Astrocyte (in vitro differentiated cells and primary cell): ENCODE results near the gene ATP5F1D. TPM values are rescaled to one million over a fixed set of nuclear protein-coding genes. Genes with fewer than 3 reads are reported as not detected.

Source experiments
- DNase-seq: peaks from one replicate; pipeline ENCODE4 v3.0.0-alpha.2; 2010; ENCODE audit warnings: low read depth
- FAIRE-seq: peaks from 2 replicates; lab custom pipeline; 2011; peaks lifted over from hg19 to GRCh38; lab: Jason Lieb, UNC
- H2AFZ ChIP-seq: 2 replicates; pipeline ENCODE4 v1.6.0; 2012; ENCODE audit warnings: low read depth, low read length, inconsistent platforms
- H3K27ac ChIP-seq: 2 replicates; pipeline ENCODE4 v1.5.1; 2011; ENCODE audit warnings: low read depth, low read length, inconsistent platforms
- H3K27me3 ChIP-seq: 2 replicates; pipeline ENCODE4 v1.6.0; 2011; ENCODE audit warnings: low read length, inconsistent platforms; ENCODE audit not compliant: insufficient read depth
- H3K36me3 ChIP-seq: 2 replicates; pipeline ENCODE4 v1.5.1; 2011; ENCODE audit warnings: low read length, inconsistent platforms; ENCODE audit not compliant: insufficient read depth
- H3K4me1 ChIP-seq: 2 replicates; pipeline ENCODE4 v1.5.1; 2011; ENCODE audit warnings: low read length, inconsistent platforms; ENCODE audit not compliant: insufficient read depth
- H3K4me2 ChIP-seq: 2 replicates; pipeline ENCODE4 v1.6.0; 2012; ENCODE audit warnings: low read length, inconsistent platforms
- H3K4me3 ChIP-seq: 2 replicates; pipeline ENCODE4 v1.5.1; 2011; ENCODE audit warnings: low read depth, mild to moderate bottlenecking, low read length, inconsistent platforms; ENCODE audit not compliant: insufficient read depth
- H3K79me2 ChIP-seq: 2 replicates; pipeline ENCODE4 v1.6.0; 2012; ENCODE audit warnings: mild to moderate bottlenecking, low read length, inconsistent platforms; ENCODE audit not compliant: insufficient read depth
- H3K9ac ChIP-seq: 2 replicates; pipeline ENCODE4 v1.6.0; 2012; ENCODE audit warnings: mild to moderate bottlenecking, low read length, inconsistent platforms
- H3K9me3 ChIP-seq: 2 replicates; pipeline ENCODE4 v1.5.1; 2012; ENCODE audit warnings: low read depth, mild to moderate bottlenecking, low read length, inconsistent platforms; ENCODE audit not compliant: insufficient read depth
- H4K20me1 ChIP-seq: 2 replicates; pipeline ENCODE4 v1.6.0; 2012; ENCODE audit warnings: low read length, inconsistent platforms; ENCODE audit not compliant: insufficient read depth
- H3K27ac Mint-ChIP-seq: one replicate; pipeline ENCODE4 v1.8.0; 2021; ENCODE audit warnings: mild to moderate bottlenecking, mixed read lengths; ENCODE audit not compliant: unreplicated experiment
- H3K27me3 Mint-ChIP-seq: one replicate; pipeline ENCODE4 v1.8.0; 2021; ENCODE audit warnings: low read depth, mixed read lengths; ENCODE audit not compliant: unreplicated experiment
- H3K36me3 Mint-ChIP-seq: one replicate; pipeline ENCODE4 v1.8.0; 2021; ENCODE audit warnings: low read depth, mixed read lengths; ENCODE audit not compliant: unreplicated experiment
- H3K4me1 Mint-ChIP-seq: one replicate; pipeline ENCODE4 v1.8.0; 2021; ENCODE audit warnings: low read depth, mixed read lengths; ENCODE audit not compliant: unreplicated experiment
- H3K4me3 Mint-ChIP-seq: one replicate; pipeline ENCODE4 v1.8.0; 2021; ENCODE audit warnings: mild to moderate bottlenecking, moderate library complexity, mixed read lengths; ENCODE audit not compliant: unreplicated experiment
- H3K9me3 Mint-ChIP-seq: one replicate; pipeline ENCODE4 v1.8.0; 2021; ENCODE audit warnings: mild to moderate bottlenecking, mixed read lengths; ENCODE audit not compliant: unreplicated experiment
- EZH2 ChIP-seq: IDR thresholded peaks from 2 replicates; pipeline ENCODE4 v1.6.1; 2012; ENCODE audit warnings: mild to moderate bottlenecking, low read length, inconsistent platforms; ENCODE audit not compliant: insufficient read depth
- total RNA-seq: library from RNA; stranded (reverse); gene quantifications from 2 replicates; pipeline ENCODE4 v1.2.1, GENCODE V29; 2021
- TF ChIP-seq, protein P1 (sequence below): IDR thresholded peaks from 2 replicates; pipeline ENCODE4 v1.5.1; 2011; ENCODE audit warnings: low read depth, mild to moderate bottlenecking, inconsistent platforms, low read length, moderate library complexity; ENCODE audit not compliant: insufficient read depth

The ATP5F1D gene
- total RNA-seq, 1 donor from 2014 or later, result 154 TPM

DNA sequence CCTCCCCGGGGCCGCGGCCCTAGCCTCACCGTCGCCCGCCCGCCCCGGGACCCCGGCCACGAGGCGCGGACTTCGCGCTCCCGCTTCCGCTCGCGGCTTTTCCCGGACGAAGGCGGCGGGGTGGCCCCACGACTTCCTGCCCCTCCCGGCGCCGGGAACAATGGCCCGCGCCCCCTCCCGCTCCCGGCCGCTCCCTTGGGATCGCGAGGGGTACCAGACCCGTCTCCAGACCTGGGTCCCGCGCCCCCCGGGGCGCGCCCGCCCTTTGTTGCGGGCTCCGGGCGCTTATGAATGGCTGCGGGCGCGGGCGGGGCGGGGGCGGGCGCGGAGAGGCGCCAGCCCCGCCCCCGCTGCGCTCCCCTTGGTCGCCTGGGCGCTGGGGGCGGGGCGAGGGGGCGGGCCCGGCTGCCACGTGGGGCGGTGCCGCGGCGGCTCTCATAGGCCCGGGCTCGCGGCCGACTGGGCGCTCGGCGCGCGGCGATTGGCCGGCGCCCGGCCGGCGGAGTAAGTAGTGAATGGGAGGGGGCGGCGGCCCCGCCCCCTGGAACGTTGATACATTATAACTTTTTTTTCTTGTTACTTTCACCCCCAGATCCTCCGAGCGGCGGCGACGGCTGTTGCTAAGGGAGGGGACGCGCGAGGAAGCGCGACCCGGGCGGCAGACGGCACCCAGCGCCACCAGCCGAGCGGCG lies 7.9 kb downstream of the ATP5F1D start:
- H3K36me3 ChIP-seq, result peaks cover 3% of the 10 kb centered on the region
- no peak for TF ChIP-seq EZH2
- H3K4me1 ChIP-seq, result peaks cover 31% of the 10 kb centered on the region
- H3K4me3 ChIP-seq, result peak overlapping the region; percentile 84
- H3K36me3 Mint-ChIP-seq, result peaks cover 2% of the 10 kb centered on the region
- H4K20me1 ChIP-seq, result peaks cover 32% of the 10 kb centered on the region
- H3K27ac ChIP-seq, result peak overlapping the region; percentile 95
- peak; percentile 84 for DNase-seq
- H3K9ac ChIP-seq, result peak overlapping the region; percentile 93
- no peak for FAIRE-seq
- no peak overlapping the region for H2AFZ ChIP-seq
- peak overlapping the region; percentile 80 for H3K4me3 Mint-ChIP-seq
- peaks cover 60% of the 10 kb centered on the region for H3K79me2 ChIP-seq
- H3K9me3 Mint-ChIP-seq, result no peaks in the 10 kb centered on the region
- peaks cover 3% of the 10 kb centered on the region for H3K4me1 Mint-ChIP-seq
- H3K9me3 ChIP-seq, result no peaks in the 10 kb centered on the region
- H3K27me3 Mint-ChIP-seq, result no peaks in the 10 kb centered on the region
- no peak overlapping the region for H3K27ac Mint-ChIP-seq
- no peaks in the 10 kb centered on the region for H3K27me3 ChIP-seq
- peak overlapping the region; percentile 100 for H3K4me2 ChIP-seq

DNA sequence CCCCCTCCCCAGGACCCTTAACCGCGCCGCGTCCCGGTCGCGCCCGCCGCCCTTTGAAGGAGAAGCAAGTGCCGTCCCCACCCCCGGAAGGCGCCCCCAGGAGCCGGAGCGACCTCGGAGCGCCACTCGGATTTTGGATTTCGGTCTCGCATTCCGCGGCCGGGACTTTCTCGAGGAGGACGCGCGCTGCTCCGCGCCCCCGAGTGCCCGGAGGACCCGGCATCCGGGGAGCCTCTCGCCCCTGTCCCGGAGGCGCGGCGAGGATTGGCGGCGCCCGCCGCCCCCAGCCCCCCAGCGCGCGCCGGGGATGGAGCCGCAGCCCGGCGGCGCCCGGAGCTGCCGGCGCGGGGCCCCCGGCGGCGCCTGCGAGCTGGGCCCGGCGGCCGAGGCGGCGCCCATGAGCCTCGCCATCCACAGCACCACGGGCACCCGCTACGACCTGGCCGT lies 8.5 kb downstream of the ATP5F1D start:
- Histone ChIP-seq H3K36me3 (peaks cover 9% of the 10 kb centered on the region), H3K9ac (peak overlapping the region; percentile 88), H3K4me1 (peaks cover 31% of the 10 kb centered on the region), H3K79me2 (peaks cover 64% of the 10 kb centered on the region), H3K27me3 (no peaks in the 10 kb centered on the region), H3K4me2 (peak overlapping the region; percentile 100), H3K9me3 (no peaks in the 10 kb centered on the region), H3K4me3 (peak overlapping the region; percentile 84), H2AFZ (no peak overlapping the region), H3K27ac (peak overlapping the region; percentile 85), H4K20me1 (peaks cover 32% of the 10 kb centered on the region)
- no peak for FAIRE-seq
- Mint-ChIP-seq H3K4me3 (peak overlapping the region; percentile 80), H3K27me3 (no peaks in the 10 kb centered on the region), H3K4me1 (peaks cover 5% of the 10 kb centered on the region), H3K9me3 (no peaks in the 10 kb centered on the region), H3K27ac (no peak overlapping the region), H3K36me3 (peaks cover 2% of the 10 kb centered on the region)
- TF ChIP-seq EZH2, result no peak
- TF ChIP-seq, protein P1, sequence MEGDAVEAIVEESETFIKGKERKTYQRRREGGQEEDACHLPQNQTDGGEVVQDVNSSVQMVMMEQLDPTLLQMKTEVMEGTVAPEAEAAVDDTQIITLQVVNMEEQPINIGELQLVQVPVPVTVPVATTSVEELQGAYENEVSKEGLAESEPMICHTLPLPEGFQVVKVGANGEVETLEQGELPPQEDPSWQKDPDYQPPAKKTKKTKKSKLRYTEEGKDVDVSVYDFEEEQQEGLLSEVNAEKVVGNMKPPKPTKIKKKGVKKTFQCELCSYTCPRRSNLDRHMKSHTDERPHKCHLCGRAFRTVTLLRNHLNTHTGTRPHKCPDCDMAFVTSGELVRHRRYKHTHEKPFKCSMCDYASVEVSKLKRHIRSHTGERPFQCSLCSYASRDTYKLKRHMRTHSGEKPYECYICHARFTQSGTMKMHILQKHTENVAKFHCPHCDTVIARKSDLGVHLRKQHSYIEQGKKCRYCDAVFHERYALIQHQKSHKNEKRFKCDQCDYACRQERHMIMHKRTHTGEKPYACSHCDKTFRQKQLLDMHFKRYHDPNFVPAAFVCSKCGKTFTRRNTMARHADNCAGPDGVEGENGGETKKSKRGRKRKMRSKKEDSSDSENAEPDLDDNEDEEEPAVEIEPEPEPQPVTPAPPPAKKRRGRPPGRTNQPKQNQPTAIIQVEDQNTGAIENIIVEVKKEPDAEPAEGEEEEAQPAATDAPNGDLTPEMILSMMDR, result no peak
- DNase-seq, result no peak

DNA sequence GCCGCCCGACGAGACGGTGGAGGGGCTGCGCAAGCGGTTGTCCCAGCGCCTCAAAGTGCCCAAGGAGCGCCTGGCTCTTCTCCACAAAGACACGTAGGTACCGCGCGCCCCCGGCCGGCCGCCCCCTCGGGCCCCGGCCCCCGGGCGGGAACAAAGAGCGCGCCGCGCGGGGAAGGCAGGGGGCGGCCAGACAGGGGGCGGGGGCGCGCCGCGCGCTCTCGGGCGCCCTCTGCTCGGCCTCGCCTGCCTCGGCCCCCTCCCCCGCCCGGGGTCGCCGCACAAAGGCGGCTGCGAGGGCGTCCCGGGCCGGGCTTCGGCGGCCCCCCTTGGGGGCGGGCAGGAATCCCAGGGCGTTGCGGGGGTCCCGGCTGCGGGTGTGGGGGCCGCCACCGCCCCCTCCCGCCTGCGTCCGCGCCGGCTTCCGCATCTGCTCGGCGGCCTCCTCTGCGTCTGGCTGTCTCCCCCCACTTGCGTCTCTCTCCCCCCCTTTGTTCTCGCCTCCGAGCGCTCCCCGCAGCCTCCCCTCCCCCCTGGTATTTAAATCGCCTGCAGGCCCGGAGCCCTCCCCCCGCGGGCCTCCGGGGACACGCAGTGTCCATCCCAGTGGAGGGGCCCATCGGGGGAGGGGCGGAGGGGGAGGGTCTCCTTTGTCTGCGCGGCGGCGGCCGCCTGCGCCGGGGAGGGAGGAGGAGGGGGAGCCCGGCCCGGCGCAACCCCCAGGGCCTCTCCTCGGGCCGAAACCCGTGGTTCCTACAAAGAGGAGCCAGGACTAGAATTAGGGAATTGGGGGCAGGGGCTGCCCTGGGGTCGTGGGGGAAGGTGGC lies 9.1 kb downstream of the ATP5F1D start:
- peak overlapping the region; percentile 100 for H3K4me2 ChIP-seq
- peaks cover 14% of the 10 kb centered on the region for H3K36me3 ChIP-seq
- Mint-ChIP-seq H3K9me3 (no peaks in the 10 kb centered on the region), H3K4me1 (peaks cover 5% of the 10 kb centered on the region), H3K27ac (peak overlapping the region; percentile 96), H3K4me3 (peak overlapping the region; percentile 92), H3K27me3 (no peaks in the 10 kb centered on the region), H3K36me3 (peaks cover 2% of the 10 kb centered on the region)
- no peak for FAIRE-seq
- no peaks in the 10 kb centered on the region for H3K27me3 ChIP-seq
- H3K9ac ChIP-seq, result peak overlapping the region; percentile 88
- H3K4me3 ChIP-seq, result peak overlapping the region; percentile 84
- H2AFZ ChIP-seq, result no peak overlapping the region
- peaks cover 38% of the 10 kb centered on the region for H4K20me1 ChIP-seq
- peaks cover 65% of the 10 kb centered on the region for H3K79me2 ChIP-seq
- peaks cover 34% of the 10 kb centered on the region for H3K4me1 ChIP-seq
- no peak for DNase-seq
- TF ChIP-seq EZH2, result no peak
- TF ChIP-seq, protein P1, result no peak
- H3K9me3 ChIP-seq, result no peaks in the 10 kb centered on the region
- H3K27ac ChIP-seq, result peak overlapping the region; percentile 85
